Choroid plexus epithelial cell (primary cell): ENCODE measurements around the gene OTOF.
A peak's percentile ranks its signal among the peaks of the same experiment; 100 is the strongest.
"Not testable (repeated sequence)": the region's sequence is repeated elsewhere in the genome, so short reads cannot be mapped to it uniquely, and the experiment has no call there.

Source experiments
- DNase-seq: peaks from one replicate; pipeline ENCODE4 v3.0.0-alpha.2; 2010; ENCODE audit warnings: low read depth
- H3K4me3 ChIP-seq: 2 replicates; pipeline ENCODE4 v1.5.1; 2011; ENCODE audit warnings: low read depth, mild to moderate bottlenecking, control low read depth, low read length, moderate library complexity
- TF ChIP-seq, protein P1 (sequence below): conservative IDR thresholded peaks from 2 replicates; pipeline ENCODE4 v1.5.1; 2011; ENCODE audit warnings: low read depth, mild to moderate bottlenecking, control low read depth, inconsistent platforms, low read length, moderate library complexity

OTOF gene

DNA sequence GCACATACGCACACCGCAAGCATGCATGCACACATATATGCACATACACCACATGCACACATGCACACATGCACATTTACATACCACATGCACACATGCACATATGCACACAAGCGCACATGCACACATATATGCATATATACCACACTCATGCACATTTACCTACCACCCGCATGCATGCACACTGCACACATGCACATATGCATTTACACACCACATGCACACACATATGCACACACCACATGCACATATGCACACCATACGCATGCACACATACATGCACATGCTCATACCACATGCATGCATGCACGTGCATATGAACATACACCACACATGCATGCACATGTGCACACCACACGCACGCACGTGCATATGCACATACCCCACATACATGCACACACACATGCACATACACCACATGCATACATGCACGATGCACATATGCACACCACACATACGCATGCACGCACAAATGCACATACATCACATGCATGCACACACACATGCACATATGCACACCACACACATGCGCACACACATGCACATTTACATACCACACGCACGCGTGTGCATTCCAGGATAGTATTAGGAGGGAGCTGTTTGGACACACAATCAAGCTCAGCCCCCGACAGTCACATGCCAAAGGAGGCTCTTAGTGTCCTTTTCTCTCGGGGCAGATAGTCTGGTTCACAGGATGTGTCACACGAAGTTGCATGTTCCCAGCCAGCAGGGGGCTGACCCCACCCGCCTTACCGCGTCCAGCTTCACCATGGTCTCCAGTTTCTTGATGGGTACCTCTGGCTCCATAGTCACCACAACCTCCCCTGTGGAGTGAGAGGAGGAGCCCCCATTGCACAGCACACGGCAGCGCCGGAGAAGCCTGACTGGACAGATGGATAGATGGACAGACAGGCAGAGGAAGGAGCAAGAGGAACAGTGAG, 5.9 kb downstream of the OTOF start:
- peak; percentile 8 for DNase-seq
- no peak overlapping the region for H3K4me3 ChIP-seq
- TF ChIP-seq, protein P1, sequence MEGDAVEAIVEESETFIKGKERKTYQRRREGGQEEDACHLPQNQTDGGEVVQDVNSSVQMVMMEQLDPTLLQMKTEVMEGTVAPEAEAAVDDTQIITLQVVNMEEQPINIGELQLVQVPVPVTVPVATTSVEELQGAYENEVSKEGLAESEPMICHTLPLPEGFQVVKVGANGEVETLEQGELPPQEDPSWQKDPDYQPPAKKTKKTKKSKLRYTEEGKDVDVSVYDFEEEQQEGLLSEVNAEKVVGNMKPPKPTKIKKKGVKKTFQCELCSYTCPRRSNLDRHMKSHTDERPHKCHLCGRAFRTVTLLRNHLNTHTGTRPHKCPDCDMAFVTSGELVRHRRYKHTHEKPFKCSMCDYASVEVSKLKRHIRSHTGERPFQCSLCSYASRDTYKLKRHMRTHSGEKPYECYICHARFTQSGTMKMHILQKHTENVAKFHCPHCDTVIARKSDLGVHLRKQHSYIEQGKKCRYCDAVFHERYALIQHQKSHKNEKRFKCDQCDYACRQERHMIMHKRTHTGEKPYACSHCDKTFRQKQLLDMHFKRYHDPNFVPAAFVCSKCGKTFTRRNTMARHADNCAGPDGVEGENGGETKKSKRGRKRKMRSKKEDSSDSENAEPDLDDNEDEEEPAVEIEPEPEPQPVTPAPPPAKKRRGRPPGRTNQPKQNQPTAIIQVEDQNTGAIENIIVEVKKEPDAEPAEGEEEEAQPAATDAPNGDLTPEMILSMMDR, result peak; percentile 32

DNA sequence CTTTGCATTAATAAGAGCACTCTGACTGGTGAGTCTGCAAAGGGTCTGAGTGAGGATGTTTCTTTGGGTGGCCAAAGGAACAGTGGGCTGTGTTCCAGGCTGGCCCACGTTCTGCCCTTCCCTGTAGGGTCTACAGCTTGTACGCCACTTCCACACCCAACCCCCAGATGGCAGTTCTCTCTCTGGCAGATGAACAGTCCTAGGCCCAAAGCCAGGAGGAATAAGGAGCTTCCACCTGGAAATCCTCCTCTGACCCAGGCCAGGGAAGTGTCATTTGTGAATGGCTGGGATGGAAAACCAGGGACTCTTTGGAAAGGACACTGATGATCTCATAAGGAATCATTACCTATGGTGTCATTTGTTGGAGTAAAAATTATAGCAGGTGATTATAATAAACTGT, 6.6 kb downstream of the OTOF start:
- no peak overlapping the region for H3K4me3 ChIP-seq
- TF ChIP-seq, protein P1, result peak; percentile 29
- DNase-seq, result no peak

GRCh38 chr2:26470601-26471260, 7.2 kb downstream of the OTOF start:
- TF ChIP-seq, protein P1, result no peak
- DNase-seq, result no peak

GRCh38 chr2:26469955-26470354, 8.0 kb downstream of the OTOF start:
- DNase-seq, result no peak
- no peak overlapping the region for H3K4me3 ChIP-seq
- TF ChIP-seq, protein P1, result no peak

More at GRCh38 chr2:26470601-26471260, 7.2 kb downstream of the OTOF start:
- H3K4me3 ChIP-seq, result no peak overlapping the region

GRCh38 chr2:26469092-26469710, 8.7 kb downstream of the OTOF start:
- TF ChIP-seq, protein P1, result peak; percentile 91
- DNase-seq, result peak; percentile 86
- no peak overlapping the region for H3K4me3 ChIP-seq

DNA sequence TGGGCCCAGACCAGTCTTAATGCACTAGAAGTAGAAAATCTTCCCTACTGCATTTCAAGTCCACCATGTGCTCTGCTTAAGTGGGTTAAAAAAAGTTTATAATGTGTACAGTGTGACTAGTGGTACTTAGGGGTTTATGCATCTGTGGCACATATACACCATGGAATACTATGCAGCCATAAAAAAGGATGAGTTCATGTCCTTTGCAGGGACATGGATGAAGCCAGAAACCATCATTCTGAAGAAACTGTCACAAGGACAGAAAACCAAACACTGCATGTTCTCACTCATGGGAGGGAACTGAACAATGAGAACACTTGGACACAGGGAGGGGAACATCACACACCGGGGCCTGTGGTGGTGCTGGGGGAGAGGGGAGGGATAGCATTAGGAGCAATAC, 9.4 kb downstream of the OTOF start:
- not testable (repeated sequence) for DNase-seq

DNA sequence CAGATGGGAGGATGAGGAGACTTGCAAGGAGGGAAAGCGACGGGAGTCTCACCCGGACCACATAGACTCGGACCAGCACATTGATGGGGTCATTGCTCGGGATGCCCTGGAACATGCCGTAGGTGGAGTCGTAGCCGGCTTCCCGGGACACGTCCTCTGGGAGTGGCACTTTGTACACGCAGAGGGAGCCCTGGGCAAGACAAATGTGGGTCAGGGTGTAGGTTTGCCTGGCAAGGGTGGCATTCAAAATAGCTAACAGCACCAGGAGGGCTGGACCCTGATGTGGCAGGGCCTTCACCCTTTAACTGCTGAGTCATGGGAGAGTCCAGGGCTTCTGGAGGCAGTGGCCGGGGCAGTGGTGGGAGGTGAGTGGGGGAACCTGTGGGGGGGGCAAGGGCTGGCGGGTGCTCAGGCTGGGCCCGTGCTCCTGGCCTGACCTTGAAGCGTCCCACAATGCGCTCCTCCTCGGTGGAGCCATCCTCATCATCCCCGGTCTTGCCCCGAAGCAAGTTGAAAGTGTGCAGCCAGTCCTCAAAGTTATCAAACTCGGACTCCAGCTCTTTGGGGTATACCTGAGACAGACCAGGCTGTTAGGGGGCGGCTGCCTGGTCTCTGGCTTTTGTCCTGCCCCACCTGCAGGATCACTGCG, 11.1 kb downstream of the OTOF start:
- no peak for DNase-seq
- TF ChIP-seq, protein P1, result no peak
- no peak overlapping the region for H3K4me3 ChIP-seq

More for the DNA sequence above, 9.4 kb downstream of the OTOF start:
- H3K4me3 ChIP-seq, result not testable (repeated sequence)
